GM21717 (cell line): ENCODE data around the gene IGF1.

Experiments
- ATAC-seq: cut with Tn5 transposase; IDR thresholded peaks from one replicate; pipeline ENCODE4 v1.9.1; 2021; ENCODE audit warnings: mild to moderate bottlenecking, moderate library complexity; ENCODE audit not compliant: unreplicated experiment

The IGF1 gene

GRCh38 chr12:102497743-102498142 is 17.4 kb upstream of the IGF1 start:
- no peak for ATAC-seq

- no peak for ATAC-seq
These were observed 16.2 kb upstream of the IGF1 start for GRCh38 chr12:102496591-102496990.

GRCh38 chr12:102487226-102487625 is 6.9 kb upstream of the IGF1 start:
- ATAC-seq = no peak

GRCh38 chr12:102486153-102486552 is 5.8 kb upstream of the IGF1 start:
- no peak for ATAC-seq

- ATAC-seq = peak; percentile 58
These were observed 4.1 kb upstream of the IGF1 start for GRCh38 chr12:102484428-102484958.

- ATAC-seq = peak; percentile 26
These were observed 3.7 kb upstream of the IGF1 start for GRCh38 chr12:102484017-102484416.

- ATAC-seq = peak; percentile 61
These were observed 3.1 kb upstream of the IGF1 start for GRCh38 chr12:102483466-102483865.

- ATAC-seq = no peak
These were observed 1.5 kb upstream of the IGF1 start for GRCh38 chr12:102481705-102482425.

- no peak for ATAC-seq
These were observed 424 bp downstream of the IGF1 start for GRCh38 chr12:102479939-102480338.

GRCh38 chr12:102479099-102479885 is 1.1 kb downstream of the IGF1 start:
- peak; percentile 28 for ATAC-seq

GRCh38 chr12:102478405-102479098 is 1.8 kb downstream of the IGF1 start:
- ATAC-seq = peak; percentile 57

- no peak for ATAC-seq
These were observed 5.0 kb downstream of the IGF1 start for GRCh38 chr12:102475355-102475754.

GRCh38 chr12:102474438-102475064 is 5.8 kb downstream of the IGF1 start:
- ATAC-seq = no peak

GRCh38 chr12:102472496-102472895 is 7.9 kb downstream of the IGF1 start:
- ATAC-seq = no peak

- ATAC-seq = no peak
These were observed 8.8 kb downstream of the IGF1 start for GRCh38 chr12:102471556-102471955.

GRCh38 chr12:102470945-102471344 is 9.4 kb downstream of the IGF1 start:
- ATAC-seq = no peak

GRCh38 chr12:102468261-102468915 is 12.0 kb downstream of the IGF1 start:
- ATAC-seq = no peak

GRCh38 chr12:102465762-102466560 is 14.4 kb downstream of the IGF1 start:
- no peak for ATAC-seq

GRCh38 chr12:102463659-102464249 is 16.6 kb downstream of the IGF1 start:
- ATAC-seq = no peak
